ENCODE results near the gene EYA2.

The EYA2 gene

DNA sequence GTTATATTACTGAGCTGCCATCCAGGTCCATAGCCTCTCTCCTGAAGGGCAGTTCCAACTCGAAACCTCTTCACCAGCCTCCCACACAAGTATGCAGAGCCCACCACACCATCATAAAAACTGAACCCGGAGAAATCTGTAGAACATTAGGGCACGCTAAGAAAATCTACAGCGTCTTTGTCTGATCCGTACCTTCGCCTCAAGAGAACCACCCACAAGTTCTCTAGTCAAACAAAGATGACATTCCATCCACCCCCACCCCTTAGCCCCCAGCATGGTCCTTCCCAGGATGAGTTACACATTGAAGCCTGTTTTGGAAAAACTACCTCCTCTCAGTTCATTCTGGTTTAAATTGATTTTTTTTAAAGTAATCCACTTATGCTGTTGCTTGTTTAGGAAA lies 242.1 kb downstream of the EYA2 start:
- TF ChIP-seq, protein P1, sequence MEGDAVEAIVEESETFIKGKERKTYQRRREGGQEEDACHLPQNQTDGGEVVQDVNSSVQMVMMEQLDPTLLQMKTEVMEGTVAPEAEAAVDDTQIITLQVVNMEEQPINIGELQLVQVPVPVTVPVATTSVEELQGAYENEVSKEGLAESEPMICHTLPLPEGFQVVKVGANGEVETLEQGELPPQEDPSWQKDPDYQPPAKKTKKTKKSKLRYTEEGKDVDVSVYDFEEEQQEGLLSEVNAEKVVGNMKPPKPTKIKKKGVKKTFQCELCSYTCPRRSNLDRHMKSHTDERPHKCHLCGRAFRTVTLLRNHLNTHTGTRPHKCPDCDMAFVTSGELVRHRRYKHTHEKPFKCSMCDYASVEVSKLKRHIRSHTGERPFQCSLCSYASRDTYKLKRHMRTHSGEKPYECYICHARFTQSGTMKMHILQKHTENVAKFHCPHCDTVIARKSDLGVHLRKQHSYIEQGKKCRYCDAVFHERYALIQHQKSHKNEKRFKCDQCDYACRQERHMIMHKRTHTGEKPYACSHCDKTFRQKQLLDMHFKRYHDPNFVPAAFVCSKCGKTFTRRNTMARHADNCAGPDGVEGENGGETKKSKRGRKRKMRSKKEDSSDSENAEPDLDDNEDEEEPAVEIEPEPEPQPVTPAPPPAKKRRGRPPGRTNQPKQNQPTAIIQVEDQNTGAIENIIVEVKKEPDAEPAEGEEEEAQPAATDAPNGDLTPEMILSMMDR (IDR thresholded peaks at IDR 0.05; ENCODE audit: insufficient read depth, low read depth, low read length, missing control alignments) = no peak
- no peak overlapping the region for H3K4me3 ChIP-seq (ENCODE audit: low read length)
- DNase-seq (ENCODE audit: low read depth) = no peak

DNA sequence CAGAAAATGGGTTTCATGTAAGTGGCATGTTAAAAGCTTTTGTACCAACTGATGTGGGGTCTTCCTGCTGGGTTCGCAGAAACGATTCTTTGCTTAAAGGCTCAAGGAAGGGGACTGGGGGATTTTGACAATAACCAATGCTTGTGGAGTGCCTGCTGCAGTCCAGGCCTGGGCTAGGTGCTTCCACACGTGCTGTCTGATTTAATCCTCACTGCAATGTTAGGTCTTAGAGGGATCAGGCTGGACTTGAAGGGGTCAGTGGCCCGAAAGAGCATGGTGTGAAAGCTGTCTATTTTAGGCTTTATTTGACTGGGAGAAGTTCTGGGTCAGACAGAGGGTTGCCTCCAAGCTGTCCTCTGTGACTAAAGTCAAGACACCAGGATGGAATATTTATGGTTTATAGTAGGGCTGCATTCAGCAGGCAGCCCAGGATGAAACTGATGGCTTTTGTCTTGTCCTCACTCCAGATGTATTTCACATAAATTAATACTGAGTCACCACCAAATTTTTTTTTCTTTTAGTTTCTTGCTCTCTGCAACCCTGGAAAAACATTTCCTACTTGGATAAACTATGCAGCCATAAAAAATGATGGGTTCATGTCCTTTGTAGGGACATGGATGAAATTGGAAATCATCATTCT lies 242.7 kb downstream of the EYA2 start:
- H3K4me3 ChIP-seq (ENCODE audit: low read length) = no peak overlapping the region
- DNase-seq (ENCODE audit: low read depth) = no peak
- TF ChIP-seq, protein P1 (IDR thresholded peaks at IDR 0.05; ENCODE audit: insufficient read depth, low read depth, low read length, missing control alignments) = no peak

DNA sequence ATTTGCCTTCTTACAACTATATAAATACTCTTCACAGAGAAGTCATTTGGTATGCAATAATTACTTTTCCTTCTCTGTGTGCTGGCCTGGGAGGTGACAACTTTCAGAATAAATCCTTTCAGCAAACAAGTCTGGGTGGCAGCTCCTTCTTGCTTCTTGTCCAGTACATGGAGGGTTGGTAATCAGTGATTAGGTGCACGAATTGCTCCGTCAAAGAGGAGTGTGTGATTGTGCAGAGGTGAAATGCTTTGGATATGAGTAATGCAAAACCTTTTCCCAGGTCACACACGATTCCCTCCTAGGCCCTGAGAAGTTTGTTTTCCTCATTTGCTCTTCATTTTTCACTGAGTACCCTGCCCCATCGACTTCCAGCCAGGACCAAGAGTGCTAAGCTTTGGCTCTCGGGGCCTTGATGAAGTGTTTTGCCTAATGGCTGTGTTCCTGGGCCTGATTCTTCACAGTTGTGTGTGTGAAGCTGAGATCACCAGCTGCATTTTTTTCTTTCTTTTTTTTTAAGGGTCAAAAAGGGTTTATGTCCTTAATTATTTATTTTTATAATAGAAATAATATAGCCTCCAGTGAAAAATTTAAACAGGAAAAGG lies 245.4 kb downstream of the EYA2 start:
- H3K4me3 ChIP-seq (ENCODE audit: low read length) = no peak overlapping the region
- DNase-seq (ENCODE audit: low read depth) = peak; percentile 55
- TF ChIP-seq, protein P1 (IDR thresholded peaks at IDR 0.05; ENCODE audit: insufficient read depth, low read depth, low read length, missing control alignments) = no peak

DNA sequence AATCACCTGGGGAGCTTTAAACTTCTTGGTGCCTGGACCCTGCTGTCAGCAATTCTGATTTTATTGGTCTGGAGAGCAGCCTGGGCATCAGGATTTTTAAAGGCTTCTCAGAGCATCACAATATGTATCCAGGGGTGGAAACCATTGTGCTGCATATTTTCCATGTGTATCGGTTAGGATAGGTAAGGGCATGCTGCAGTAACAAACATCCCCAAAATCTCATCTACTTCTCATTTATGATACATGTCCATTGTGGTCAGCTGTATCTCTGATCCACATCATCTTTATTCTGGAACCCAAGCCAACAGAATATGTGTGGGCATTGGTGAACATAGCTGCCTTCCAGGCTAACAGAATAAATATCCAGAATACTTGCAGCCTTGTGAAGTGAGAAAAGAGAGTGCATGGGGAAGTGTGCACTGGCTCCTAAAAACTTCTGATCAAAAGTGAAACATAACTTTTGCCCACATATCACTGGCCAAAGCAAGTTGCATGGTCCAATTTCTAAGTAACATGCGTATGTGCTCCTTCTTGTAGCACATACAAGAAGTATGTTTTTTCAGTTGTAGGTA lies 246.8 kb downstream of the EYA2 start:
- no peak for DNase-seq (ENCODE audit: low read depth)
- no peak overlapping the region for H3K4me3 ChIP-seq (ENCODE audit: low read length)
- TF ChIP-seq, protein P1 (IDR thresholded peaks at IDR 0.05; ENCODE audit: insufficient read depth, low read depth, low read length, missing control alignments) = no peak

DNA sequence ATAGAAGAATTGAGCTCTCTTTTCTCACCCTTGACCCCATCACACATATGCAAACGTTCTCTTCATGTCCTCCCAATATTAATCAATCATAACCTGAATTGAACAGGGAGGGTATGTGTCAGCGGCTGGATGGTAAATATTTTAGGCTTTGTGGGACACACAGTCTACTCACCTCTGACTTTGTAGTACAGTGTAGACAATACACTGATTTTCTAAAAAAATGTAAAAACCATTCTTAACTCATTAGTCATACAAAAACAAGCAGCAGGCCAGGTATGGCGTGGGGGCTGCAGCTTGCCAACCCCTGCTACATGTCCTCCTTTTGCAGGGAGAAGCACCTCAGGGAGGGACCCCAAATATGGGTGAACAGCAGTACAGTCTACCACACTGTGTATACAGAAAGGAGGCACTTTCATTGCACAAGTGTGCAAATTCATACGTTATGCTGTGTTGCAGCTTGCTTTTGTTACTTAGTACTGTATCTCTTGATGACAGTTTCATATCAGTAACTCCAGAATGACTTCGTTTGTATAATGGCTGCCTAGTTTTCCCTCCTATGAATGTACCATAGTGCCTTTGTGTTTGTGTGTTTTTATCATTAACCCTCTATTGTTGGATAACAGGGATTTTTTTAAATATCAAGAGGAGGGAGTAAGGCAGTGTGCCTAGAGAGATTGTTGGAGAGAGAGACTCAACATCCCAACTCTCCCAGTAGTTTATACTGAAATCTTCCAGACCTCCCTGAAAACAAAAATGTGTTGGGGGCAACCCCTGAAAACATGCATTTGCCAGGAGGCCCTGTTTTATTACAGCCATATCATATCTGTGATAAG lies 247.5 kb downstream of the EYA2 start:
- TF ChIP-seq, protein P1 (IDR thresholded peaks at IDR 0.05; ENCODE audit: insufficient read depth, low read depth, low read length, missing control alignments) = no peak
- no peak for DNase-seq (ENCODE audit: low read depth)

DNA sequence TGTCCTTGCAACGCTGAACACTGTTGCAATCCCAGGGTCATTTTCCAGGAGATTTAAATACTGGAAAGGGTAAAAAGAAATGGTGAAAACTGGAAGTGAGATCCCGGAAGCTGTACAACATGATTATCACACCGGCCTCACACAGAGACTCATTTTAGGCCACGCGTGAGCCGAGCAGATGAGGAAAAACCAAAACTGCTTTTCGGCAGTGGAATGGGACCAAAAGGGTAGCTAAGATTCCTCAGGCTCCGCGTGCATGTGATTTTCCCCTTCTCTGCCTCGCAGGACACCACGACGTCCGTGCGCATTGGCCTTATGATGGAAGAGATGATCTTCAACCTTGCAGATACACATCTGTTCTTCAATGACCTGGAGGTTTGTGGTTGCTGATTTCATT lies 248.1 kb downstream of the EYA2 start:
- no peak for DNase-seq (ENCODE audit: low read depth)
- TF ChIP-seq, protein P1 (IDR thresholded peaks at IDR 0.05; ENCODE audit: insufficient read depth, low read depth, low read length, missing control alignments) = no peak
- no peak overlapping the region for H3K4me3 ChIP-seq (ENCODE audit: low read length)

More for the DNA sequence above, 247.5 kb downstream of the EYA2 start:
- no peak overlapping the region for H3K4me3 ChIP-seq (ENCODE audit: low read length)

Measured in epithelial cell of esophagus (primary cell).